Measurements from ENCODE around the gene PTGES.

The PTGES gene

GRCh38 chr9:129712634-129713401 lies 40.0 kb downstream of the PTGES start:
- no peak for DNase-seq

- DNase-seq = no peak
Observed at GRCh38 chr9:129710169-129710453, 42.7 kb downstream of the PTGES start.

- no peak for DNase-seq
Observed at GRCh38 chr9:129709438-129710168, 43.2 kb downstream of the PTGES start.

- no peak for DNase-seq
Observed at GRCh38 chr9:129708793-129709192, 44.0 kb downstream of the PTGES start.

- no peak for DNase-seq
Observed at GRCh38 chr9:129704807-129705206, 48.0 kb downstream of the PTGES start.

GRCh38 chr9:129703667-129704355 lies 49.0 kb downstream of the PTGES start:
- no peak for DNase-seq

- no peak for DNase-seq
Observed at GRCh38 chr9:129702589-129703520, 50.0 kb downstream of the PTGES start.

- DNase-seq = no peak
Observed at GRCh38 chr9:129701549-129701948, 51.3 kb downstream of the PTGES start.

- no peak for DNase-seq
Observed at GRCh38 chr9:129701054-129701453, 51.8 kb downstream of the PTGES start.

GRCh38 chr9:129698254-129698757 lies 54.5 kb downstream of the PTGES start:
- DNase-seq = no peak

GRCh38 chr9:129697656-129698253 lies 55.1 kb downstream of the PTGES start:
- DNase-seq = no peak

- no peak for DNase-seq
Observed at GRCh38 chr9:129696944-129697655, 55.7 kb downstream of the PTGES start.

- DNase-seq = no peak
Observed at GRCh38 chr9:129695870-129696269, 57.0 kb downstream of the PTGES start.

- DNase-seq = no peak
Observed at GRCh38 chr9:129694243-129694646, 58.6 kb downstream of the PTGES start.

GRCh38 chr9:129693741-129694140 lies 59.1 kb downstream of the PTGES start:
- DNase-seq = no peak

- DNase-seq = no peak
Observed at GRCh38 chr9:129692534-129692933, 60.3 kb downstream of the PTGES start.
